Neural cell (in vitro differentiated cells): ENCODE data around the gene RGS16. TPM values are rescaled to one million over a fixed set of nuclear protein-coding genes. Genes with fewer than 3 reads are reported as not detected.

Experiments
- H2AFZ ChIP-seq: fragments of 200-600, 300-800 bp; sonication (generic), shearing (Covaris generic); 2 replicates; pipeline ENCODE4 v1.6.0; 2014; ENCODE audit warnings: low read depth, mild to moderate bottlenecking, antibody characterized with exemption, low read length, moderate library complexity
- H3F3A ChIP-seq: fragments of 200-600 bp; shearing (Covaris generic); 2 replicates; pipeline ENCODE4 v1.6.1; 2016; ENCODE audit warnings: mild to moderate bottlenecking, moderate library complexity, mixed read lengths, antibody characterized with exemption, low read length; ENCODE audit not compliant: insufficient read depth, poor library complexity, severe bottlenecking
- H3K27ac ChIP-seq: fragments of 200-600, 300-800 bp; sonication (generic), shearing (Covaris generic); 2 replicates; pipeline ENCODE4 v1.5.1; 2014; ENCODE audit warnings: mild to moderate bottlenecking, low read length, moderate library complexity
- H3K27me3 ChIP-seq: fragments of 300-800, 200-600 bp; sonication (generic), shearing (Covaris generic); 2 replicates; pipeline ENCODE4 v1.6.0; 2014; ENCODE audit warnings: mild to moderate bottlenecking, low read depth, low read length, moderate library complexity; ENCODE audit not compliant: insufficient read depth
- H3K36me3 ChIP-seq: fragments of 300-800, 200-600 bp; sonication (generic), shearing (Covaris generic); 2 replicates; pipeline ENCODE4 v1.5.1; 2014; ENCODE audit warnings: mild to moderate bottlenecking, antibody characterized with exemption, low read length, moderate library complexity; ENCODE audit not compliant: insufficient read depth
- H3K4me2 ChIP-seq: fragments of 300-800, 200-600 bp; sonication (generic), shearing (Covaris generic); 2 replicates; pipeline ENCODE4 v1.6.0; 2014; ENCODE audit warnings: mild to moderate bottlenecking, low read length
- H3K4me3 ChIP-seq: fragments of 300-800, 200-600 bp; sonication (generic), shearing (Covaris generic); 2 replicates; pipeline ENCODE4 v1.5.1; 2014; ENCODE audit warnings: mild to moderate bottlenecking, low read length, moderate library complexity
- H3K79me2 ChIP-seq: fragments of 200-600 bp; shearing (Covaris generic); replicated peaks from 2 replicates; pipeline ENCODE4 v1.6.0; 2014; ENCODE audit warnings: mild to moderate bottlenecking, low read length, moderate library complexity; ENCODE audit not compliant: insufficient read depth
- H3K9ac ChIP-seq: fragments of 300-800, 200-600 bp; sonication (generic), shearing (Covaris generic); 2 replicates; pipeline ENCODE4 v1.6.1; 2016; ENCODE audit warnings: mild to moderate bottlenecking, low read length, mixed read lengths
- H3K9me2 ChIP-seq: fragments of 200-600 bp; shearing (Covaris generic); 2 replicates; pipeline ENCODE4 v1.6.1; 2016; ENCODE audit warnings: mild to moderate bottlenecking, low read length, mixed read lengths; ENCODE audit not compliant: insufficient read depth
- H3K9me3 ChIP-seq: fragments of 200-600, 300-800 bp; sonication (generic), shearing (Covaris generic); 2 replicates; pipeline ENCODE4 v1.6.1; 2016; ENCODE audit warnings: mild to moderate bottlenecking, mixed run types, low read length, moderate library complexity, mixed read lengths
- H4K20me1 ChIP-seq: fragments of 200-600 bp; shearing (Covaris generic); 2 replicates; pipeline ENCODE4 v1.6.1; 2016; ENCODE audit warnings: mild to moderate bottlenecking, mixed run types; ENCODE audit not compliant: insufficient read depth
- EP300 ChIP-seq: fragments of 450-650 bp; conservative IDR thresholded peaks from 2 replicates; pipeline ENCODE4 v1.6.1; 2014; ENCODE audit warnings: antibody characterized with exemption, mild to moderate bottlenecking, moderate library complexity; ENCODE audit not compliant: poor library complexity, severe bottlenecking
- EZH2 ChIP-seq: fragments of 200-600, 300-800 bp; shearing (Covaris generic), sonication (generic); IDR thresholded peaks from 2 replicates; pipeline ENCODE4 v1.6.1; 2014; ENCODE audit warnings: antibody characterized with exemption, low read length, borderline replicate concordance, mild to moderate bottlenecking; ENCODE audit not compliant: insufficient read depth, poor library complexity, severe bottlenecking
- MXI1 ChIP-seq: fragments of 450-650 bp; conservative IDR thresholded peaks from 2 replicates; pipeline ENCODE4 v1.6.1; 2014; ENCODE audit warnings: antibody characterized with exemption, mild to moderate bottlenecking; ENCODE audit not compliant: poor library complexity, severe bottlenecking
- POLR2AphosphoS5 ChIP-seq: IDR thresholded peaks from 2 replicates; pipeline ENCODE4 v1.6.1; 2012
- RAD21 ChIP-seq: fragments of 450-650 bp; conservative IDR thresholded peaks from 2 replicates; pipeline ENCODE4 v1.6.1; 2014; ENCODE audit warnings: antibody characterized with exemption, mild to moderate bottlenecking, moderate library complexity
- SMC3 ChIP-seq: fragments of 450-650 bp; conservative IDR thresholded peaks from 2 replicates; pipeline ENCODE4 v1.6.1; 2014; ENCODE audit warnings: antibody characterized with exemption, mild to moderate bottlenecking, moderate library complexity; ENCODE audit not compliant: poor library complexity
- TAF1 ChIP-seq: IDR thresholded peaks from 2 replicates; pipeline ENCODE4 v1.6.1; 2012; ENCODE audit warnings: low read depth
- polyA plus RNA-seq: library from polyadenylated mRNA; depleted of rRNA; stranded (reverse); fragments of >200 nt; gene quantifications from 2 replicates; pipeline ENCODE4 v1.2.3, GENCODE V29; 2014
- TF ChIP-seq, protein P1 (sequence below): IDR thresholded peaks from 2 replicates; pipeline ENCODE4 v1.6.1; 2012; ENCODE audit warnings: borderline replicate concordance
- TF ChIP-seq, protein P2 (sequence below): fragments of 450-650 bp; IDR thresholded peaks from 2 replicates; pipeline ENCODE4 v1.5.1; 2014; ENCODE audit warnings: antibody characterized with exemption, mild to moderate bottlenecking, moderate library complexity; ENCODE audit not compliant: poor library complexity, severe bottlenecking

RGS16 gene
- polyA plus RNA-seq, 1 donor from 2014 or later, result 1.1 TPM

DNA sequence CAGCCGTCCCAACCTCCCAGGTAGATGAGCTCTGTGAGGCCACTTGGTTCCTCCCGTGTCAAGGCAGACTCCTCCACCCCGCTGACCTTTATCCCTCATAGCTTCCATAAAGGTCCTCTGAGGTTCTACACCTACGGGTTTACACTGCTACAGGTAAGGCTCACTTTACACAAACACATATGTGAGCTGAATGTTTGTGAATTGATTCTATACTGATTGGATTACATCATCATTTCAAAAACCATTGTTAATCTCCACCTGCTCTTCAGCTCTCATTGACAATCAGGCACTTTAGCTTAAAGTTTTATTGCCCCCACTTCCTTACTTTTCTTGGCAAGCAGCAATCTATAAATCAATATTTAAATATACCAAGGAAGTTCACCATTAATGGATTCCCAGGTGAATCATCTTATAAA, 12.8 kb upstream of the RGS16 start:
- TF ChIP-seq, protein P1, sequence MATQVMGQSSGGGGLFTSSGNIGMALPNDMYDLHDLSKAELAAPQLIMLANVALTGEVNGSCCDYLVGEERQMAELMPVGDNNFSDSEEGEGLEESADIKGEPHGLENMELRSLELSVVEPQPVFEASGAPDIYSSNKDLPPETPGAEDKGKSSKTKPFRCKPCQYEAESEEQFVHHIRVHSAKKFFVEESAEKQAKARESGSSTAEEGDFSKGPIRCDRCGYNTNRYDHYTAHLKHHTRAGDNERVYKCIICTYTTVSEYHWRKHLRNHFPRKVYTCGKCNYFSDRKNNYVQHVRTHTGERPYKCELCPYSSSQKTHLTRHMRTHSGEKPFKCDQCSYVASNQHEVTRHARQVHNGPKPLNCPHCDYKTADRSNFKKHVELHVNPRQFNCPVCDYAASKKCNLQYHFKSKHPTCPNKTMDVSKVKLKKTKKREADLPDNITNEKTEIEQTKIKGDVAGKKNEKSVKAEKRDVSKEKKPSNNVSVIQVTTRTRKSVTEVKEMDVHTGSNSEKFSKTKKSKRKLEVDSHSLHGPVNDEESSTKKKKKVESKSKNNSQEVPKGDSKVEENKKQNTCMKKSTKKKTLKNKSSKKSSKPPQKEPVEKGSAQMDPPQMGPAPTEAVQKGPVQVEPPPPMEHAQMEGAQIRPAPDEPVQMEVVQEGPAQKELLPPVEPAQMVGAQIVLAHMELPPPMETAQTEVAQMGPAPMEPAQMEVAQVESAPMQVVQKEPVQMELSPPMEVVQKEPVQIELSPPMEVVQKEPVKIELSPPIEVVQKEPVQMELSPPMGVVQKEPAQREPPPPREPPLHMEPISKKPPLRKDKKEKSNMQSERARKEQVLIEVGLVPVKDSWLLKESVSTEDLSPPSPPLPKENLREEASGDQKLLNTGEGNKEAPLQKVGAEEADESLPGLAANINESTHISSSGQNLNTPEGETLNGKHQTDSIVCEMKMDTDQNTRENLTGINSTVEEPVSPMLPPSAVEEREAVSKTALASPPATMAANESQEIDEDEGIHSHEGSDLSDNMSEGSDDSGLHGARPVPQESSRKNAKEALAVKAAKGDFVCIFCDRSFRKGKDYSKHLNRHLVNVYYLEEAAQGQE, result no peak
- no peak for TF ChIP-seq MXI1
- no peak for TF ChIP-seq POLR2AphosphoS5
- no peak for TF ChIP-seq RAD21
- TF ChIP-seq TAF1, result no peak
- TF ChIP-seq, protein P2, sequence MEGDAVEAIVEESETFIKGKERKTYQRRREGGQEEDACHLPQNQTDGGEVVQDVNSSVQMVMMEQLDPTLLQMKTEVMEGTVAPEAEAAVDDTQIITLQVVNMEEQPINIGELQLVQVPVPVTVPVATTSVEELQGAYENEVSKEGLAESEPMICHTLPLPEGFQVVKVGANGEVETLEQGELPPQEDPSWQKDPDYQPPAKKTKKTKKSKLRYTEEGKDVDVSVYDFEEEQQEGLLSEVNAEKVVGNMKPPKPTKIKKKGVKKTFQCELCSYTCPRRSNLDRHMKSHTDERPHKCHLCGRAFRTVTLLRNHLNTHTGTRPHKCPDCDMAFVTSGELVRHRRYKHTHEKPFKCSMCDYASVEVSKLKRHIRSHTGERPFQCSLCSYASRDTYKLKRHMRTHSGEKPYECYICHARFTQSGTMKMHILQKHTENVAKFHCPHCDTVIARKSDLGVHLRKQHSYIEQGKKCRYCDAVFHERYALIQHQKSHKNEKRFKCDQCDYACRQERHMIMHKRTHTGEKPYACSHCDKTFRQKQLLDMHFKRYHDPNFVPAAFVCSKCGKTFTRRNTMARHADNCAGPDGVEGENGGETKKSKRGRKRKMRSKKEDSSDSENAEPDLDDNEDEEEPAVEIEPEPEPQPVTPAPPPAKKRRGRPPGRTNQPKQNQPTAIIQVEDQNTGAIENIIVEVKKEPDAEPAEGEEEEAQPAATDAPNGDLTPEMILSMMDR, result no peak
- TF ChIP-seq EZH2, result no peak
- TF ChIP-seq EP300, result no peak
- TF ChIP-seq SMC3, result no peak
- Histone ChIP-seq H3K27ac (no peak overlapping the region), H3K4me2 (no peak overlapping the region), H3K9me2 (no peaks in the 10 kb centered on the region), H3K9ac (no peak overlapping the region), H3K4me3 (no peak overlapping the region), H4K20me1 (no peaks in the 10 kb centered on the region), H3K79me2 (no peaks in the 10 kb centered on the region), H3K9me3 (no peaks in the 10 kb centered on the region), H3K36me3 (no peaks in the 10 kb centered on the region), H2AFZ (no peak overlapping the region), H3K27me3 (peaks cover 26% of the 10 kb centered on the region), H3F3A (peaks cover 6% of the 10 kb centered on the region)

DNA sequence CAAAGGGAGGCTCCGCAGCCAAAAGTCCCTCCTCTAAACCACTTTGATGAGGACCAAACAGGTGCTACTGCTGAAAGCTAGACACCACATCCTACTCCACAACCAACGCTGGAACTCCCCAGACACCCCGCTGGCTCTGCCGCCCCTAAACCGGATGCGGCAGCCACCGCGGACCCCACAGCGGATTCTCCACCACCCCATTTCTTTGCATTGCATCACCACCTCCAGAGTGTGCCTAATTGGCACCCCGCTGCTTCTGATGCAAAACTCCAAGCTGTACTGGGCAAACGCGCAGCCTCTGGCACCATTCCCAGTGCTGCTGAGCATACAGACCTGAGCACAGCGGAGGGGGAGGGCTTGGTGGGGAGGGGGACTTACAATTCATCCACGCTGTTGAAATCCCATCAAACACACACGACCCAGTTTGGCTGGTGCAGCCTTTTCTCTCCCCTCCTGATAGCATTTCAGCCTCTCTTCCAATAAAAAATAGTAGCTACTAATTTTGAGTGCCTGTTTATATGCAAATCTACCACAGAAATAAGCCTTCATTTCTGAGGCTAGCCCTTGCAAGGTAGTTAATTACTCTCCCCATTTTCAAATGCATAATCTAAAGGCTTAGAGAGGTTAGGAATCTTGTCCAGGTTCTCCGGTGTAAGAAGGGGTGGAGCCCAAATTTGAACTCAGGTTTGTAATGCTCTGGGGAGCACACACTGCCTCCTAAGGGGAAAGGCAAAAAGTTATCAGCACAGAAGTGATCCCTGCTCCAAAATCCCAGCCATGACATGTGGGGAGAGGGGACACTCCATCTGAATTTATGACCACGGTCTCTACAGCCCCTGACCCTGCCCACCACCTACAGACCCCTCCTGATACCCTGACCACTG, 12.2 kb upstream of the RGS16 start:
- no peak overlapping the region for H2AFZ ChIP-seq
- H3K79me2 ChIP-seq, result no peaks in the 10 kb centered on the region
- H3K4me3 ChIP-seq, result no peak overlapping the region
- no peaks in the 10 kb centered on the region for H4K20me1 ChIP-seq
- no peak overlapping the region for H3K9ac ChIP-seq
- no peaks in the 10 kb centered on the region for H3K36me3 ChIP-seq
- no peaks in the 10 kb centered on the region for H3K9me2 ChIP-seq
- TF ChIP-seq EP300, result no peak
- TF ChIP-seq, protein P2, result no peak
- TF ChIP-seq MXI1, result no peak
- TF ChIP-seq SMC3, result no peak
- TF ChIP-seq RAD21, result no peak
- no peak for TF ChIP-seq POLR2AphosphoS5
- TF ChIP-seq, protein P1, result no peak
- TF ChIP-seq TAF1, result no peak
- TF ChIP-seq EZH2, result no peak
- no peak overlapping the region for H3K4me2 ChIP-seq
- H3F3A ChIP-seq, result peaks cover 6% of the 10 kb centered on the region
- no peak overlapping the region for H3K27ac ChIP-seq
- peaks cover 26% of the 10 kb centered on the region for H3K27me3 ChIP-seq
- no peaks in the 10 kb centered on the region for H3K9me3 ChIP-seq
